IPS DF 19.7 (cell line): ENCODE results near the gene PCAT7.
"Not testable (repeated sequence)": the region's sequence is repeated elsewhere in the genome, so short reads cannot be mapped to it uniquely, and the experiment has no call there.

Source experiments
- DNase-seq: peaks from one replicate; pipeline ENCODE4 v3.0.0-alpha.2; 2013; ENCODE audit warnings: low read depth, low spot score

Gene PCAT7

GRCh38 chr9:94554439-94555331 lies at the start of gene PCAT7:
TSS of gene PCAT7 (plus strand) at chr9:94555083.
- peak; percentile 78 for DNase-seq

- not testable (repeated sequence) for DNase-seq
Observed at GRCh38 chr9:94506370-94506769, 48.5 kb upstream of the PCAT7 start.

- no peak for DNase-seq
Observed at GRCh38 chr9:94507531-94508258, 47.2 kb upstream of the PCAT7 start.

GRCh38 chr9:94511134-94511954 lies 43.5 kb upstream of the PCAT7 start:
- no peak for DNase-seq

DNA sequence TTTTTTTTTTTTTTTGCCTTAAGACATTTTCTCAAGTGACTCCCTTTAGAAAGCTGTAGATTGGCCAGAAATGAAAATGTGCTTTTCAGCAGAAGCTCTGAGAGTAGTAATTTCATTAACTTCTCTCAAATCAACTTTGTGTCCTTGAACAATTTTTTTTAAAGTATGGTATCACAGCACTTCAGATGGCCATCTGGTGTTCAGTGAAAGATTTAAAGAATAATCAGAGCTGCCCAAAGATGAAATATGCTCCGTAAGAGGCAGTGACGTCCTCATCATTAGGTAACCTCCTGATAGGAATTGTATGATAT lies 43.0 kb upstream of the PCAT7 start:
- DNase-seq: no peak

- no peak for DNase-seq
Observed at GRCh38 chr9:94514722-94515121, 40.2 kb upstream of the PCAT7 start.

DNA sequence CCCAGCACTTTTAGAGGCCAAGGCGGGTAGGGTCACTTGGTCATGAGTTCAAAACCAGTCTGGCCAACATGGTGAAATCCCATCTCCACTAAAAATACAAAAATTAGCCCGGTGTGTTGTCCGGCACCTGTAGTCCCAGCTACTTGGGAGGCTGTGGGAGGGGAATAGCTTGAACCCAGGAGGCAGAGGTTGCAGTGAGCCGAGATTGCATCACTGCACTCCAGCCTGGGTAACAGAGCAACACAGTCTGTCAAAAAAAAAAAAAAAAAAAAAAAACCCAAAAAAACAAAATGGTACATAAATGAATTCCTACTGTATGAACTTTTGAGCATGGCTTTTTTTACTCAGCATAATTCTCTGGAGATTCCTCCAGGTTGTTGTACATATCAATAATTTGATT lies 37.6 kb upstream of the PCAT7 start:
- no peak for DNase-seq

DNA sequence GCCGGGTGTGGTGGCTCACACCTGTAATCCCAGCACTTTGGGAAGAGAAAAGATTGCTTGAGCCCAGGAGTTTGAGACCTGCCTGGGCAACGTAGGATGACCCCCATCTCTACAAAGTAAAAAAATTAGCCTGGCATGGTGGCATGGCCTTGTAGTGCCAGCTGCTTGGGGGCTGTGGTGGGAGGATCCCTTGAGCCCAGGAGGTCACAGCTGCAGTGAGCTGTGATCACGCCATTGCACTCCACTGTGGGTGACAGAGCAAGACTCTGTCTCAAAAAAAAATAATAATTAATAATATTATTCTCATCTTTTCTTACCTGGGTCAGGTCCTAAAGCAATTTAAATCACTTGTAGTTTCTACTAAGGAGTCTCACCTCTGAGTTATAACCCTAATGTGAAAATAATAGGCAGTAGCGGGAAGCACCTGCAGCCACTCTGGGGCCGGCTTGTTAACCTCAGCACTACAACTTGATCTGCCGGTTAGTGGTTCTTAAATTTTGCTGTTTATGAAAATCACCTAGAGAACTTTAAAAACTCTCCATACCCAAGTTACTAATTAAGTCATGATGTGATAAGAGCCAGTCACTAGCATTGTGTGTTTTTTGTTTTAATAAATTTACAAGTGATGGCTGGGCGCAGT lies 29.4 kb upstream of the PCAT7 start:
- DNase-seq: no peak

DNA sequence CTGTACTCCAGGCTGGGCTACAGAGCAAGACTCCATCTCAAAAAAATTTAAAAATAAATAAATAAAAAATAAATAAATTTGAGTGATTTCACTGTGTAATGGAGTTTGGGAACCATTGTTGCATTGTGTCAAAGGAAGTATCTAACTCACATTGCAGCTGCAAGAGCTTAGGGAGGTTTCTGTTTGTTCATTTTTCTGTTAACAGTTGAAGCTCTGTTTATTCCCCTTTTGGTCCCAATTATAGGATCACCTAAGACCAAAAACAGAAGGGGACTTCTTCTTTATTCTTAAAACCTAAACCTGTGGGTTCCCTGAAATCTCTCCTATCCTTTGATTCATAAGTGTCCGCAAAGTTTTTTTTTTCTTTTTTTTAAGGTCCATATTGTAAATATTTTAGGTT lies 28.6 kb upstream of the PCAT7 start:
- no peak for DNase-seq

DNA sequence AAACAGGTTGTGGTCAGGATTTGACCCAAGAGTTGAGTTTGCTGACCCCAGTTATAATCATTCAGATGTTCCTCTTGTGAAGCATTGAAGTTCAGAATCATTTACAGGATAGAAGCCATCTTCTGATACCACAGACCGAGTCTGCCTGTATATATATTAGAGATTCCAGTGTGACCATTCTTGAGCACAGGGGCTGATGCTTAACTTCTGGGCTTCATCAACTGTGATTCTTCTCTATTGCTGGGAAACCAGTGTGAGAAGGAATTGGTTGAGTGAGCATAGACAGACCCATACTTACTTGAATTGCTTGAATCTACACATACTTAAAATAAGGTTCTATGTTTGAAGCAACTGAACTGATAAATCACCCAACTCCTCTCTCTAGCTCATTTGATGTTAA lies 27.9 kb upstream of the PCAT7 start:
- DNase-seq: no peak

GRCh38 chr9:94528886-94529285 lies 26.0 kb upstream of the PCAT7 start:
- no peak for DNase-seq

- DNase-seq: no peak
Observed at GRCh38 chr9:94533155-94533554, 21.7 kb upstream of the PCAT7 start.

- DNase-seq: no peak
Observed at GRCh38 chr9:94533601-94534000, 21.3 kb upstream of the PCAT7 start.

DNA sequence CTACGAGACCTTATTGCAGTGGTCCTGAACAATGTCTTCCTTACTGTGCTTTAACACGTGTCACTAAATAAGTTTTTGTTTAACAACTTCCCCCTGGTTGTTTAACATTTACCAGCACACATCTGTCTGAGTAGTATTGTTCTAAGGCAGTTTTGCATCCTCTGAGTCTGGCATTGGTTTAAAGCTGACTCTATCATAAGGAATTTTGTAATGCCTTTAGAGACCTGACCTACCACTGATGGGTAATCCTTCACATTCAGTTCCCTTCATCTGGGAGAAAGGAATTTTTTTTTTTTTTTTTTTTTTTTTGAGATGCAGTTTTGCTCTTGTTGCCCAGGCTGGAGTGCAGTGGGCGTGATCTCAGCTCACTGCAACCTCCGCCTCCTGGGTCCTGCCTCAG lies 20.0 kb upstream of the PCAT7 start:
- DNase-seq: no peak

DNA sequence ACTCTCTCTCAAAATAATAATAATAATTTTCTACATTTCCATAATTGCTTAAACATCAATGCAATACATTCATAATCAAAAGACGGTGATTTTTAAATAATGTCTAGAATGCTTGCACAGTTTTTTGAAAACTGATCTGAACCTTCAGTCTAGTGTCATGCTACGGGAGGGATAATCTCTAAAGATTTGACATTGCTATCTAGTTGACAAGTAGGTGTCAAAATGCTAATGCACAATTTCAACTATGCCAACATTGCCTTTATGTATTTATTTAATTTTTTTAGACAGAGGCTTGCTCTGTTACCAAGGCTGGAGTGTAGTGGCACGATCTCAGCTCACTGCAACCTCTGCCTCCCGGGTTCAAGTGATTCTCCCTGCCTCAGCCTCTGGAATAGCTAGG lies 16.0 kb upstream of the PCAT7 start:
- DNase-seq: no peak

DNA sequence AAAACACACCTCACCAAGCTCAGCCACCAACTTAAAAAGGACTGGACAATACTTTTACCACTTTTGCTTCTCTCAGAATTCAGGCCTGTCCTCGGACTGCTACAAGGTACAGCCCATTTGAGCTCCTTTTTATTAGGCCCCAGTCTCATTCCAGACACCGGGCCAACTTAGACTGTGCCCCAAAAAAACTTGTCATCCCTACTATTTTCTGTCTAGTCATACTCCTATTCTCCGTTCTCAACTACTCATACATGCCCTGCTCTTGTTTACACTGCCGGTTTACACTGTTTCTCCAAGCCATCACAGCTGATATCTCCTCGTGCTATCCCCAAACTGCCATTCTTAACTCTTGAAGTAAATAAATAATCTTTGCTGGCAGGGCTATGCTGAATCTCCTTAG lies 10.5 kb upstream of the PCAT7 start:
- DNase-seq: not testable (repeated sequence)

- no peak for DNase-seq
Observed at GRCh38 chr9:94545940-94546339, 8.9 kb upstream of the PCAT7 start.

GRCh38 chr9:94553029-94553938 lies 1.6 kb upstream of the PCAT7 start:
- DNase-seq: no peak

- DNase-seq: no peak
Observed at GRCh38 chr9:94554078-94554438, 825 bp upstream of the PCAT7 start.

GRCh38 chr9:94557376-94557775 lies 2.5 kb downstream of the PCAT7 start:
- DNase-seq: no peak

DNA sequence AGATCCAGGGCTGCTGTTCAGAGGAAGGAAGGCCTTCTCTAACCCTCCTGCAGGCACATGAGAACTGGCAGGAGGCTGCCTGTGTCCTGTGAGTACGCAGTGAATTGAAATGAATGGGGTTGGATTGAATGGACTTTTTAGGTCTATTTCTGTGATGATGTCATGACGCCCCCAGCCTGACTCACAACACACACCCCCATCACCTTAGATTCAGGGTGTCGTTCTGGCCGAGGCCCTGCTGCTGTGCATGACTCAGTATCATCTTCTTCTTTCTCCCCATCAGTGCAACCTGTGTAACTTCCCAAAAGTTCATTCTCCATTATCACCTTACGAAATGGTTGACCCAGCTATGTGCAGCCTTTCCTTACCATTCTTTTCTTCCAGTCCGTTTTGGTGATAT lies 5.4 kb downstream of the PCAT7 start:
- DNase-seq: no peak
